Psoas muscle (tissue), 8 donors: ENCODE measurements around the gene GAD2. TPM values are rescaled to one million over a fixed set of nuclear protein-coding genes. Genes with fewer than 3 reads are reported as not detected.

Experiments
- ATAC-seq, 4 donors: fragments of 200-7000 bp; cut with Tn5 transposase; one replicate each; pipeline ENCODE4 v1.9.1; 2020; ENCODE audit warnings: moderate library complexity in 3 of 4, mild to moderate bottlenecking in 2 of 4
- DNase-seq, 2 donors: peaks; one replicate each; pipeline ENCODE4 v3.0.0-alpha.2; 2020
- H3K27ac ChIP-seq: fragments of 200-600 bp; one replicate; pipeline ENCODE4 v1.8.0; 2022
- H3K27me3 ChIP-seq, 3 donors: fragments of 200-600 bp in 1 of 3; one replicate each; pipeline versions ENCODE4 v1.6.1 to v1.8.0; 2013 to 2022; ENCODE audit warnings: low read length in 2 of 3, mild to moderate bottlenecking in 2 of 3, moderate library complexity in 1 of 3; ENCODE audit not compliant: insufficient read depth in 3 of 3
- H3K36me3 ChIP-seq, 2 donors: fragments of 200-600 bp in 1 of 2; one replicate each; pipeline versions ENCODE4 v1.6.1 to v1.8.0; 2013 to 2022; ENCODE audit warnings: low read depth in 1 of 2, mild to moderate bottlenecking in 1 of 2, moderate library complexity in 1 of 2; ENCODE audit not compliant: insufficient read depth in 1 of 2
- H3K4me1 ChIP-seq: fragments of 200-600 bp; one replicate; pipeline ENCODE4 v1.8.0; 2022
- H3K4me3 ChIP-seq: fragments of 200-600 bp; one replicate; pipeline ENCODE4 v1.8.0; 2022; ENCODE audit warnings: mild to moderate bottlenecking
- H3K9me3 ChIP-seq: fragments of 200-600 bp; one replicate; pipeline ENCODE4 v1.8.0; 2022
- CTCF ChIP-seq: fragments of 200-600 bp; IDR thresholded peaks from one replicate; pipeline ENCODE4 v1.8.0; 2022; ENCODE audit warnings: antibody characterized with exemption
- WGBS, 3 donors: extraction: QIAGEN DNeasy Blood & Tissue Kit; methylation state at CpG; one replicate each; pipeline versions ENCODE4 v1.1.6 to v1.1.7; 2013; 5-methylcytosine and 5-hydroxymethylcytosine counted together
- intact Hi-C, 2 donors: fragments of 100-400 bp; cut with DNase I; formaldehyde crosslinking; loops; one replicate each; pipeline versions ENCODE4 v1.11.0 to v1.14.2; 2022
- long read RNA-seq, 2 donors: library from polyadenylated mRNA; unstranded; transcript quantifications; one replicate each; pipeline ENCODE4 v2.0.0, GENCODE V29; 2021
- polyA plus RNA-seq, 3 donors: library from polyadenylated mRNA; stranded (reverse); fragments of 200-250 nt; gene quantifications; one replicate each; pipeline ENCODE4 v1.2.3, GENCODE V29; 2013
- total RNA-seq, 4 donors: library from RNA; stranded (reverse); fragmentation: NEBNext Ultra II Directional in 2 of 4; extraction: Animal tissue kit (Norgen Biotek cat#: 25700) in 2 of 4; gene quantifications; one replicate each; pipeline versions ENCODE4 v1.2.1 to v1.2.4, GENCODE V29; 2021 to 2023
- donor health status: healthy with polysubstance abuse.
- donor health status: DM: no; HTN: no; CAD: no; lungs with moderate emphysema.
- donor health status: Bipolar disorder and iron deficiency.
- donor health status: healthy.
- donor health status: DM: yes; HTN: yes; CAD: no.
- donor health status: DM: no; HTN: no; CAD: no.
- donor health status: DM: no; HTN: no; CAD: no.
- donor health status: DM: yes; HTN: yes; CAD: no.

Gene GAD2
- total RNA-seq, result not detected
- under 1 TPM in 1 of 3 donors, not detected in 2; 0.01 TPM for polyA plus RNA-seq
- long read RNA-seq, donor 1, result 0 reads
- long read RNA-seq, donor 2, result 0 reads

DNA sequence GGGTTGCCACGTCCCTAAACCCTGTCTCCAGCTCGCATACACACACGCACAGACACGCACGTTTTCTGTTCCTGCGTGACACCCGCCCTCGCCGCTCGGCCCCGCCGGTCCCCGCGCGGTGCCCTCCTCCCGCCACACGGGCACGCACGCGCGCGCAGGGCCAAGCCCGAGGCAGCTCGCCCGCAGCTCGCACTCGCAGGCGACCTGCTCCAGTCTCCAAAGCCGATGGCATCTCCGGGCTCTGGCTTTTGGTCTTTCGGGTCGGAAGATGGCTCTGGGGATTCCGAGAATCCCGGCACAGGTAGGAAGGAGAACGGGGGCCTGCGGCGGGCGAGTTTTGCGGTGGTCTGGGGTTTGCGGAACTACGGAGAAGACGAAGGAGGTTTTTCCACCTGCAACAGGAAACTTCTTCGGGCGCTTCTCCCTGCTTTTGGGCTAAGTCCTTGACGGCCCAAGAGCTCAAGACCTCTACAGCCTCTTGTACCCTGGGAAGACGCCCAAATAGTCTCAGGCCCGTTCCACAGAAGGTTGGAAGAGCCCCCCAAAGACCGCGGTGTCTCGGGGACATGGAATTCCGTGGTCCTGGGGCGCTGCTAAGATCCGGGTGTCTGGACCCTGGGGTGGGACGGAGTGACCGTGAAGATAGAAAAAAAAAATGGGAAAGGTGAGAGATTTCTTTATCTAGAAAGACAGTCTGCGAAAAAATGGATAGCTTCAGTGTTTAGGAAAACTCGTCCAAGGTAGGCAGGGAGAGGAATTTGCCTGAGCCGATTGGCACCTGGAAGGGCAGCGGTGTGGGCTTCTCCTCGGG, at the start of gene GAD2:
TSS of gene GAD2 (plus strand) at position 190 of the 811 bp plus-strand sequence. CDS start at position 226, 36 bp downstream.
- intact Hi-C loops, result no loop called here
- WGBS, 3 donors, result 2 to 3% (median 2%) methylated on average over 55 to 60 of the region's 60 CpGs
- Histone ChIP-seq H3K36me3 (no peaks in the 10 kb centered on the region), H3K4me1 (no peaks in the 10 kb centered on the region), H3K27me3 (peaks cover 14 to 90% (median 38%) of the 10 kb centered on the region in 3 donors), H3K4me3 (no peak within 1 kb of the TSS), H3K27ac (no peak within 1 kb of the TSS), H3K9me3 (no peaks in the 10 kb centered on the region)
- no peak for TF ChIP-seq CTCF
- ATAC-seq (no peak), DNase-seq (no peak)

DNA sequence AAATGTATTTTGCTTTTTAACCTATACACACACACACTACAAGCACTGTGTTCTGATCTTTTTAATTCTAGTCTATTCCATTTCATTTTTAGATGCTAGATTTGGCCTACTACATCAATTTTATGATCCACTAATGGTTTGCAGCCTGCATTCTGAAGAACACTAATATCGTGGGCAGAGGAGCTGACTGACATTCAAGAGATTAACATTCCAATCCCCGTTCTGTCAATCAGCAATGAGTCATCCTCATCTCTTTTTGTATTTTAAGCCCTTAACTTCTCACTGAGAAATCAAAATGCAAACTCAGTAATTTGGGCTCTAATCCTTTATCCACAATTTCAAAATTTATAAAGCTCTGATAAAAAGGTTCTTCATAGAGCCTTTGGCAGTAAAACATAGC, 47.1 kb upstream of the GAD2 start:
- Histone ChIP-seq H3K4me3 (no peak overlapping the region), H3K27me3 (peaks cover 0 to 2% (median 0%) of the 10 kb centered on the region in 3 donors), H3K27ac (no peak overlapping the region), H3K4me1 (no peaks in the 10 kb centered on the region), H3K36me3 (no peaks in the 10 kb centered on the region), H3K9me3 (no peaks in the 10 kb centered on the region)
- ATAC-seq, result no peak
- intact Hi-C loops, result no loop called here
- WGBS, 3 donors, result 27 to 40% (median 38%) methylated on average over 2 of the region's 2 CpGs
- TF ChIP-seq CTCF, result no peak
- no peak for DNase-seq

DNA sequence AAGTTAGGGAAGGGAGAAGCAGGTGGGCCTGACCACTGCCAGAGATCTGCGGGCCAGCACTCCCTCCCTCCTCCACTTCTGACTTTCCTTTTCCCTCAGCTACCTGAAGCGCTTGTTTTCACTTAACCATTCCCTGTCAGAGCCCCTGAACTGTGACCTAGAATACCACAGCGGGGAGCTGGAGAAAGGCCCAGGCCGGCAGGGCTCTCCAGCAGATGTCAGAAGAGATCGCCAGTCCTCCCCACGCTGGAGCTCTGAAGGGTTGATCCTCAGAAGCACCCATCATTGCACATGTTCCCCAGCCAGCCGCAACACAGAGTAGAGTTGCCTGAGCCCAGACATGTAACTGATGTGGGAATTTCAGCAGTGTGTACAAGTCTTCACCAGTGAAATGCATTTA, 44.4 kb upstream of the GAD2 start:
- TF ChIP-seq CTCF, result no peak
- ATAC-seq, result no peak
- WGBS, 3 donors, result 46 to 49% (median 47%) methylated on average over 7 of the region's 7 CpGs
- H3K27ac ChIP-seq, result no peak overlapping the region
- H3K4me1 ChIP-seq, result no peaks in the 10 kb centered on the region
- no peak overlapping the region for H3K4me3 ChIP-seq
- no peaks in the 10 kb centered on the region for H3K36me3 ChIP-seq
- intact Hi-C loops, result no loop called here
- no peaks in the 10 kb centered on the region for H3K27me3 ChIP-seq
- H3K9me3 ChIP-seq, result no peaks in the 10 kb centered on the region
- DNase-seq, result no peak

GRCh38 chr10:26173837-26174236, 42.7 kb upstream of the GAD2 start:
- Histone ChIP-seq H3K27me3 (no peaks in the 10 kb centered on the region), H3K4me3 (no peak overlapping the region), H3K9me3 (no peaks in the 10 kb centered on the region), H3K4me1 (no peaks in the 10 kb centered on the region), H3K36me3 (no peaks in the 10 kb centered on the region), H3K27ac (no peak overlapping the region)
- WGBS, 3 donors, result 39 to 89% (median 80%) methylated on average over 1 to 2 of the region's 2 CpGs
- ATAC-seq, result no peak
- DNase-seq, result no peak
- intact Hi-C loops, result no loop called here
- no peak for TF ChIP-seq CTCF
